K562 (cell line): ENCODE results near the gene LY6G5B. TPM values are rescaled to one million over a fixed set of nuclear protein-coding genes. Genes with fewer than 3 reads are reported as not detected.
A peak's percentile ranks its signal among the peaks of the same experiment; 100 is the strongest.

Experiments
- CREB3 ChIP-seq: fragments of 450-650 bp; conservative IDR thresholded peaks from 2 replicates; pipeline ENCODE4 v1.6.1; 2016; ENCODE audit warnings: missing genetic modification characterization, low read depth, mild to moderate bottlenecking, missing compliant biosample characterization, moderate library complexity
- CREM ChIP-seq: IDR thresholded peaks from 2 replicates; pipeline ENCODE4 v1.6.1; 2014; ENCODE audit warnings: antibody characterized with exemption, low read depth
- E4F1 ChIP-seq: fragments of 250-450 bp; sonication (Bioruptor Pico); IDR thresholded peaks from 2 replicates; pipeline ENCODE4 v1.5.0; 2021; ENCODE audit warnings: mild to moderate bottlenecking, borderline replicate concordance
- ETV1 ChIP-seq: fragments of 450-650 bp; conservative IDR thresholded peaks from 2 replicates; pipeline ENCODE4 v1.6.1; 2016; ENCODE audit warnings: missing genetic modification characterization, control low read depth, low read depth, missing compliant biosample characterization
- HDAC1 ChIP-seq, 2 experiments: fragments of 450-650 bp; IDR thresholded peaks; 2 replicates each; pipeline ENCODE4 v1.6.1; 2016 to 2017; ENCODE audit warnings: inconsistent platforms in 1 of 2, mild to moderate bottlenecking in 1 of 2, moderate library complexity in 1 of 2
- HLTF ChIP-seq: fragments of 450-650 bp; IDR thresholded peaks from 2 replicates; pipeline ENCODE4 v1.6.1; 2016
- HNRNPL ChIP-seq: fragments of 200-400 bp; formaldehyde crosslinking; IDR thresholded peaks from 2 replicates; pipeline ENCODE4 v1.6.1; 2017; ENCODE audit warnings: low read depth, mild to moderate bottlenecking, low read length
- LEF1 ChIP-seq: fragments of 450-650 bp; IDR thresholded peaks from 2 replicates; pipeline ENCODE4 v1.6.1; 2016; ENCODE audit warnings: mild to moderate bottlenecking
- MEIS2 ChIP-seq: fragments of 450-650 bp; IDR thresholded peaks from 2 replicates; pipeline ENCODE4 v1.6.1; 2014; ENCODE audit warnings: mild to moderate bottlenecking; ENCODE audit not compliant: partially characterized antibody
- NEUROD1 ChIP-seq: fragments of 150-350 bp; IDR thresholded peaks from 2 replicates; pipeline ENCODE4 v1.6.1; 2014; ENCODE audit warnings: borderline replicate concordance, low read length, low read depth; ENCODE audit not compliant: partially characterized antibody
- NFXL1 ChIP-seq: fragments of 450-650 bp; formaldehyde crosslinking; IDR thresholded peaks from 2 replicates; pipeline ENCODE4 v1.4.0; 2021; ENCODE audit warnings: mild to moderate bottlenecking
- NR4A1 ChIP-seq, 2 experiments: fragments of 250-450 bp in 1 of 2; fragments of 450-650 bp in 1 of 2; sonication (Bioruptor Pico) in 1 of 2; IDR thresholded peaks; 2 replicates each; pipeline versions ENCODE4 v1.4.0 to v1.6.1; 2016 to 2020; ENCODE audit warnings: mild to moderate bottlenecking in 2 of 2, missing compliant biosample characterization in 1 of 2, missing genetic modification characterization in 1 of 2, moderate library complexity in 1 of 2
- PHTF2 ChIP-seq: fragments of 250-450 bp; sonication (Bioruptor Pico); IDR thresholded peaks from 2 replicates; pipeline ENCODE4 v1.5.0; 2021; ENCODE audit warnings: mild to moderate bottlenecking
- PKNOX1 ChIP-seq: fragments of 450-650 bp; IDR thresholded peaks from 2 replicates; pipeline ENCODE4 v1.6.1; 2016
- POLR2AphosphoS2 ChIP-seq: IDR thresholded peaks from 2 replicates; pipeline ENCODE4 v1.6.1; 2012; ENCODE audit warnings: low read length, improper control_type of control experiment
- RBM34 ChIP-seq: fragments of 200-400 bp; formaldehyde crosslinking; IDR thresholded peaks from 2 replicates; pipeline ENCODE4 v1.6.1; 2018; ENCODE audit warnings: low read length, borderline replicate concordance; ENCODE audit not compliant: insufficient read depth
- SNIP1 ChIP-seq: fragments of 450-650 bp; IDR thresholded peaks from 2 replicates; pipeline ENCODE4 v1.7.1; 2017; ENCODE audit warnings: low read depth, mild to moderate bottlenecking
- SP1 ChIP-seq: sonication (generic); formaldehyde crosslinking; IDR thresholded peaks from 2 replicates; pipeline ENCODE4 v1.8.1; 2022; ENCODE audit warnings: mild to moderate bottlenecking, missing genetic modification reagents
- SRSF1 ChIP-seq: fragments of 200-400 bp; formaldehyde crosslinking; IDR thresholded peaks from 2 replicates; pipeline ENCODE4 v1.6.1; 2017; ENCODE audit warnings: mild to moderate bottlenecking, low read depth, low read length, moderate library complexity
- TARDBP ChIP-seq: fragments of 450-650 bp; IDR thresholded peaks from 2 replicates; pipeline ENCODE4 v1.6.1; 2016
- THAP7 ChIP-seq: fragments of 250-450 bp; sonication (Bioruptor Pico); IDR thresholded peaks from 2 replicates; pipeline ENCODE4 v1.5.0; 2021
- ZBED1 ChIP-seq: IDR thresholded peaks from 2 replicates; pipeline ENCODE4 v1.6.1; 2014
- ZBTB8A ChIP-seq: fragments of 450-650 bp; IDR thresholded peaks from 2 replicates; pipeline ENCODE4 v1.6.1; 2018; ENCODE audit warnings: mild to moderate bottlenecking, moderate library complexity; ENCODE audit not compliant: partially characterized antibody
- ZKSCAN8 ChIP-seq: fragments of 200-800 bp; sonication (Bioruptor generic); IDR thresholded peaks from 2 replicates; pipeline ENCODE4 v1.6.1; 2016; ENCODE audit warnings: missing genetic modification characterization, missing compliant biosample characterization
- ZNF561 ChIP-seq: fragments of 450-650 bp; formaldehyde crosslinking; conservative IDR thresholded peaks from 2 replicates; pipeline ENCODE4 v1.4.0; 2020; ENCODE audit warnings: mild to moderate bottlenecking, moderate library complexity
- polyA plus RNA-seq, 8 experiments: library from polyadenylated mRNA; depleted of rRNA in 4 of 8; stranded (reverse) in 5 of 8; unstranded in 3 of 8; fragments of >200 nt; fragmentation: Nextera tagmentation in 2 of 8; fragmentation: Illumina TruSeq in 1 of 8; extraction: Ambion mirVana in 2 of 8; extraction: Trizol in 1 of 8; gene quantifications; 2 replicates each; pipeline versions ENCODE4 v1.2.1 to v1.2.3, GENCODE V29; 2011 to 2014; ENCODE audit warnings: inconsistent platforms in 1 of 8, missing spikeins in 1 of 8
- total RNA-seq, 7 experiments: library from RNA; depleted of rRNA in 6 of 7; stranded (reverse); fragments of >200 nt in 6 of 7; fragmentation: Illumina TruSeq in 2 of 7; extraction: Trizol in 2 of 7; gene quantifications; 2 replicates each; pipeline versions ENCODE4 v1.2.1 to v1.2.3, GENCODE V29; 2011 to 2021; ENCODE audit warnings: low replicate concordance in 1 of 7

Gene LY6G5B
- total and polyA plus RNA-seq, 9 of the 15 experiments (the other 6 are each of a cell fraction or from before 2014, with no cell fraction given) = 6.0 to 27.0 (median 7.5) TPM

GRCh38 chr6:31663961-31664789 is 5.6 kb upstream of the LY6G5B start (continued):
- TF ChIP-seq SP1 (CRISPR knock-in tag) (no peak; the same call in none of the 2 replicates), PKNOX1 (0 out of 2 replicates have a peak, but pooled peaks have one; percentile 16), ZKSCAN8 (CRISPR knock-in tag) (no peak), HDAC1 (IDR thresholded peaks at IDR 0.05) (peak in 1 of 2 experiments; percentile 85; a peak in 2 of 4 replicates), NEUROD1 (peak; percentile 90), PHTF2 (CRISPR knock-in tag) (no peak), NR4A1 (CRISPR knock-in tag; IDR thresholded peaks at IDR 0.05) (no peak), NR4A1 (tag; IDR thresholded peaks at IDR 0.05) (peak; percentile 15; the same call in 1 of the 2 replicates), THAP7 (CRISPR knock-in tag) (no peak), E4F1 (CRISPR knock-in tag) (no peak), NFXL1 (CRISPR knock-in tag) (no peak), HNRNPL (no peak), CREB3 (no peak), CREM (no peak), SRSF1 (no peak), RBM34 (no peak), SNIP1 (no peak), POLR2AphosphoS2 (no peak), LEF1 (peak; percentile 16; the same call in 1 of the 2 replicates), TARDBP (peak; percentile 31; the same call in 1 of the 2 replicates), ZNF561 (no peak; the same call in 1 of the 2 replicates), ETV1 (tag) (peak; percentile 94), MEIS2 (no peak), ZBED1 (no peak), HLTF (peak; percentile 69; the same call in 1 of the 2 replicates), ZBTB8A (no peak)
